ENCODE data around the gene CTNND2. TPM values are rescaled to one million over a fixed set of nuclear protein-coding genes. Genes with fewer than 3 reads are reported as not detected.

The CTNND2 gene
- polyA plus RNA-seq, 1 of the 3 experiments (the other 2 are of a cell fraction): not detected

DNA sequence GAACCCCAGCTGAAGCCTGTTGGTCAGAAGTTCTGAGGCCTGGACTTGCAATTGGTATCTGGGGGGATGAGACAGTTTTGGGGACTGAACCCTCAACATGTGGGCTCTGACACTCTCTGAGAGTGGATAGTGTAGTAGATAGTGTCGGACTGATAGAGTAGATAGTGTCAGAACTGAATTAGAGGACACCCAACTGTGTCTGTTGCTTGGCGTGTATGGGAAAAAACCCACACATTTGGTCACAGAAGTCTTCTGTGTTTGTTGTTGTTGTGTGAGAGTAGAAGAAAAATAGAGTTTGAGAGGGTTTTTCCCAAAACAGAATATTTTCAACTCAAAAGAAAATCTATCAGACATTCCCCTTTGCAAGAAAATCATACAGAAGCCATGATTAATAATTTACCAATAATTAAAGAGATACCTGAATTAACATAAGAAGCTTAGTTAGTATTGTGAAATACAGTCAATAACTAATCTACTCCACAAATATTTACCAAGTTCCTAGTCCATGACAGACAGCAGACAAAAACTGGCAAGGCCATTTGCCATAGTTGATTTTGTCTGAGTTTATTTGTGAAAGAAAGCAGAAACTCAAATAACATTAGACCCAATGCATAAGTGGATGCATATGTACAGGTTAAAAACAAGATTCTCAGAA is 170.9 kb downstream of the CTNND2 start:
- no peaks in the 10 kb centered on the region for H3K4me1 ChIP-seq (ENCODE audit: control insufficient read depth in 1 of 2, insufficient read depth in 2 of 2, low read depth in 1 of 2, low read length in 1 of 2)
- no peak overlapping the region for H3K9ac ChIP-seq

DNA sequence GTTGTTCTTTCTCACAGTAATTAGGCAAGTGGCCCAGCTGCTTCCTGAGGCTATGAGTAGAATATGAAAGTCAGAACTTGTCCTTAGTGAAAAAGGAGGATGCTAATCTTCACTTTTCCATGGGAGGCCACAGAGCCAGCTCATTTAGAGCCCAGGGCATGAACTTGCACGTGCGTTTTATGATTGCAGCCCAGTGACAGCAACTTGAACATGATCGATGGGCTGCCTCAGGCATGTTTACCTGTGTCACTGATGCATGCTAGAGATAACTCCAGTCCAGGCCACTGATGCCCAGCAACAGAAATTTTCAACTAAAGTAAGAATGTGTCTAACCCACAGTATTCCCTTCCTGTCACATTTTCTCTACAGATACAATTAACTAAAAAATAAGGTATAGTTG is 179.3 kb downstream of the CTNND2 start:
- Histone ChIP-seq H2AFZ (ENCODE audit: low read depth) (no peak overlapping the region), H4K20me1 (ENCODE audit: insufficient read depth) (no peaks in the 10 kb centered on the region), H3K9me3 (no peaks in the 10 kb centered on the region), H3K27ac (ENCODE audit: low read depth in 2 of 2, low read length in 1 of 2) (no peak overlapping the region), H3K4me3 (ENCODE audit: low read depth in 2 of 2, low read length in 1 of 2) (no peak overlapping the region), H3K9me2 (no peaks in the 10 kb centered on the region), H3K4me2 (no peak overlapping the region), H3K9ac (no peak overlapping the region), H3K4me1 (ENCODE audit: control insufficient read depth in 1 of 2, insufficient read depth in 2 of 2, low read depth in 1 of 2, low read length in 1 of 2) (no peaks in the 10 kb centered on the region), H3K79me2 (ENCODE audit: insufficient read depth) (no peaks in the 10 kb centered on the region), H3K36me3 (replicated peaks in 1 of 2; ENCODE audit: control insufficient read depth in 1 of 2, insufficient read depth in 2 of 2, low read length in 1 of 2) (no peaks in the 10 kb centered on the region), H3K27me3 (ENCODE audit: insufficient read depth) (no peaks in the 10 kb centered on the region), H3F3A (replicated peaks; ENCODE audit: insufficient read depth) (no peaks in the 10 kb centered on the region)
- ChIA-PET CTCF (no interaction called here), POLR2A (no interaction called here)
- WGBS (ENCODE audit: low lambda C conversion rate): 0% methylated on average over 3 of the region's 3 CpGs
- TF ChIP-seq GABPA (IDR thresholded peaks at IDR 0.05; ENCODE audit: low read depth) (no peak), SIN3A (IDR thresholded peaks at IDR 0.05; ENCODE audit: borderline replicate concordance, low read depth, low read length) (no peak), EZH2phosphoT487 (IDR thresholded peaks at IDR 0.05; ENCODE audit: borderline replicate concordance, low read depth) (no peak), MXI1 (IDR thresholded peaks at IDR 0.05; ENCODE audit: low read depth, low read length) (no peak), FOXM1 (IDR thresholded peaks at IDR 0.05; ENCODE audit: low read depth) (no peak), RCOR1 (IDR thresholded peaks at IDR 0.05; ENCODE audit: low read length) (no peak), POLR2AphosphoS5 (IDR thresholded peaks at IDR 0.05; ENCODE audit: low read depth, low read length) (no peak), RAD21 (IDR thresholded peaks at IDR 0.05; ENCODE audit: low read length) (no peak), NRF1 (IDR thresholded peaks at IDR 0.05; ENCODE audit: low read depth, low read length) (no peak), NFIC (IDR thresholded peaks at IDR 0.05; ENCODE audit: borderline replicate concordance) (no peak), GATA2 (CRISPR knock-in tag; IDR thresholded peaks at IDR 0.05) (no peak), JUND (IDR thresholded peaks at IDR 0.05) (no peak), ELF1 (IDR thresholded peaks at IDR 0.05) (no peak)
- TF ChIP-seq, protein P1, sequence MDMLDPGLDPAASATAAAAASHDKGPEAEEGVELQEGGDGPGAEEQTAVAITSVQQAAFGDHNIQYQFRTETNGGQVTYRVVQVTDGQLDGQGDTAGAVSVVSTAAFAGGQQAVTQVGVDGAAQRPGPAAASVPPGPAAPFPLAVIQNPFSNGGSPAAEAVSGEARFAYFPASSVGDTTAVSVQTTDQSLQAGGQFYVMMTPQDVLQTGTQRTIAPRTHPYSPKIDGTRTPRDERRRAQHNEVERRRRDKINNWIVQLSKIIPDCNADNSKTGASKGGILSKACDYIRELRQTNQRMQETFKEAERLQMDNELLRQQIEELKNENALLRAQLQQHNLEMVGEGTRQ (IDR thresholded peaks at IDR 0.05; ENCODE audit: borderline replicate concordance, low read depth, low read length): no peak
- TF ChIP-seq, protein P2, sequence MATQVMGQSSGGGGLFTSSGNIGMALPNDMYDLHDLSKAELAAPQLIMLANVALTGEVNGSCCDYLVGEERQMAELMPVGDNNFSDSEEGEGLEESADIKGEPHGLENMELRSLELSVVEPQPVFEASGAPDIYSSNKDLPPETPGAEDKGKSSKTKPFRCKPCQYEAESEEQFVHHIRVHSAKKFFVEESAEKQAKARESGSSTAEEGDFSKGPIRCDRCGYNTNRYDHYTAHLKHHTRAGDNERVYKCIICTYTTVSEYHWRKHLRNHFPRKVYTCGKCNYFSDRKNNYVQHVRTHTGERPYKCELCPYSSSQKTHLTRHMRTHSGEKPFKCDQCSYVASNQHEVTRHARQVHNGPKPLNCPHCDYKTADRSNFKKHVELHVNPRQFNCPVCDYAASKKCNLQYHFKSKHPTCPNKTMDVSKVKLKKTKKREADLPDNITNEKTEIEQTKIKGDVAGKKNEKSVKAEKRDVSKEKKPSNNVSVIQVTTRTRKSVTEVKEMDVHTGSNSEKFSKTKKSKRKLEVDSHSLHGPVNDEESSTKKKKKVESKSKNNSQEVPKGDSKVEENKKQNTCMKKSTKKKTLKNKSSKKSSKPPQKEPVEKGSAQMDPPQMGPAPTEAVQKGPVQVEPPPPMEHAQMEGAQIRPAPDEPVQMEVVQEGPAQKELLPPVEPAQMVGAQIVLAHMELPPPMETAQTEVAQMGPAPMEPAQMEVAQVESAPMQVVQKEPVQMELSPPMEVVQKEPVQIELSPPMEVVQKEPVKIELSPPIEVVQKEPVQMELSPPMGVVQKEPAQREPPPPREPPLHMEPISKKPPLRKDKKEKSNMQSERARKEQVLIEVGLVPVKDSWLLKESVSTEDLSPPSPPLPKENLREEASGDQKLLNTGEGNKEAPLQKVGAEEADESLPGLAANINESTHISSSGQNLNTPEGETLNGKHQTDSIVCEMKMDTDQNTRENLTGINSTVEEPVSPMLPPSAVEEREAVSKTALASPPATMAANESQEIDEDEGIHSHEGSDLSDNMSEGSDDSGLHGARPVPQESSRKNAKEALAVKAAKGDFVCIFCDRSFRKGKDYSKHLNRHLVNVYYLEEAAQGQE (IDR thresholded peaks at IDR 0.05; ENCODE audit: low read depth, low read length): no peak
- TF ChIP-seq, protein P3, sequence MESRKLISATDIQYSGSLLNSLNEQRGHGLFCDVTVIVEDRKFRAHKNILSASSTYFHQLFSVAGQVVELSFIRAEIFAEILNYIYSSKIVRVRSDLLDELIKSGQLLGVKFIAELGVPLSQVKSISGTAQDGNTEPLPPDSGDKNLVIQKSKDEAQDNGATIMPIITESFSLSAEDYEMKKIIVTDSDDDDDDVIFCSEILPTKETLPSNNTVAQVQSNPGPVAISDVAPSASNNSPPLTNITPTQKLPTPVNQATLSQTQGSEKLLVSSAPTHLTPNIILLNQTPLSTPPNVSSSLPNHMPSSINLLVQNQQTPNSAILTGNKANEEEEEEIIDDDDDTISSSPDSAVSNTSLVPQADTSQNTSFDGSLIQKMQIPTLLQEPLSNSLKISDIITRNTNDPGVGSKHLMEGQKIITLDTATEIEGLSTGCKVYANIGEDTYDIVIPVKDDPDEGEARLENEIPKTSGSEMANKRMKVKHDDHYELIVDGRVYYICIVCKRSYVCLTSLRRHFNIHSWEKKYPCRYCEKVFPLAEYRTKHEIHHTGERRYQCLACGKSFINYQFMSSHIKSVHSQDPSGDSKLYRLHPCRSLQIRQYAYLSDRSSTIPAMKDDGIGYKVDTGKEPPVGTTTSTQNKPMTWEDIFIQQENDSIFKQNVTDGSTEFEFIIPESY (IDR thresholded peaks at IDR 0.05; ENCODE audit: borderline replicate concordance, low read depth): no peak
- DNase-seq: no peak

More for the DNA sequence above, 170.9 kb downstream of the CTNND2 start:
- ChIA-PET CTCF (interaction anchor here (1.1 kb wide), 1 partner anchor 13 kb away, joined by 3 read pairs; no protein-coding TSS in a partner anchor), POLR2A (no interaction called here)
- H3K4me2 ChIP-seq: no peak overlapping the region
- H3K79me2 ChIP-seq (ENCODE audit: insufficient read depth): no peaks in the 10 kb centered on the region
- H2AFZ ChIP-seq (ENCODE audit: low read depth): no peak overlapping the region
- no peak overlapping the region for H3K27ac ChIP-seq (ENCODE audit: low read depth in 2 of 2, low read length in 1 of 2)
- H3F3A ChIP-seq (replicated peaks; ENCODE audit: insufficient read depth): no peaks in the 10 kb centered on the region
- no peak for DNase-seq
- no peak overlapping the region for H3K4me3 ChIP-seq (ENCODE audit: low read depth in 2 of 2, low read length in 1 of 2)
- H3K36me3 ChIP-seq (replicated peaks in 1 of 2; ENCODE audit: control insufficient read depth in 1 of 2, insufficient read depth in 2 of 2, low read length in 1 of 2): no peaks in the 10 kb centered on the region
- H3K9me2 ChIP-seq: no peaks in the 10 kb centered on the region
- TF ChIP-seq MXI1 (IDR thresholded peaks at IDR 0.05; ENCODE audit: low read depth, low read length) (no peak), RAD21 (IDR thresholded peaks at IDR 0.05; ENCODE audit: low read length) (no peak)
- H3K9me3 ChIP-seq: no peaks in the 10 kb centered on the region
- 5% methylated on average over 2 of the region's 2 CpGs for WGBS (ENCODE audit: low lambda C conversion rate)
- no peaks in the 10 kb centered on the region for H3K27me3 ChIP-seq (ENCODE audit: insufficient read depth)
- H4K20me1 ChIP-seq (ENCODE audit: insufficient read depth): no peaks in the 10 kb centered on the region

Measured in SK-N-SH (cell line).